SIG-M5 treated with dmso at 0.1 percent for 504 hours (cell line): ENCODE data around the gene GOLGA6L10.
"Not testable (repeated sequence)": the region's sequence is repeated elsewhere in the genome, so short reads cannot be mapped to it uniquely, and the experiment has no call there.

ENCODE experiments used
- DNase-seq: peaks from one replicate; lab custom pipeline; 2025; ENCODE audit not compliant: unreplicated experiment; lab: John Stamatoyannopoulos, UW

GOLGA6L10 gene

DNA sequence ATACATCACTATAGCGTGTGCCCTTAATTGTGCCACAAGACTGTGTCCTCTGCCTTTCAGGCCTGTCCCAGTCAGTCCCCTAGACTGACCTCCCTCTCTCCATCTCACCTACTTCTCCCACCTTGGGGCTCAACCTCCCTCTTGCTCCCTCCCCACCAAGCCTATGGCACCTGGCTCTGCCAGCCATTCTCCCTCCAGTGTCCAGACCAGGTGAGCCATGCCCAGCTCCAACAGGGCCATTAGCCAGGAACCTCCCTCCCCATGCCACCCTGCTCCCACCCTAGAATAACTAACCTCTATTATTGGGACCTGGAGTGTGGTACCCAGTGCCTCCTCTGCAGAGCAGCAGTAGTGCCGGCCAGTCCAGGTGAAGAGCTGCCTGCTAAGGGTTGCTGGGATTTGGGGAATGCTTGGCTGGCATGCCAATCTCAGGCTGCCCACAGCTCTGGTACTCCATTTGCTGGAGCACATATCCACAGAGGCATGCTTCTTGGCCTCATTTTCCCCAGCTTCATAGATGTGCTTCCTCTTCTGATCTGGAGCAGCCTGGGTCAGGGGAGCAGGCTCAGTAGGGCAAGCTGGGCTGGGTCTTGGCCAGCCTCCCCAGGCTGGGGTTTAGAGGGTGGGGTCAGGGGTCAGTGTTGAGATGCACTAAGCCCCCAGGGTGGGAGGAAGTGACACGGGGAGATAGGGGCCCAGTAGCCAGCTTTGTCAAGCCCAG, 47.8 kb downstream of the GOLGA6L10 start:
- no peak for DNase-seq

GRCh38 chr15:82300883-82301282, 48.4 kb downstream of the GOLGA6L10 start:
- no peak for DNase-seq

DNA sequence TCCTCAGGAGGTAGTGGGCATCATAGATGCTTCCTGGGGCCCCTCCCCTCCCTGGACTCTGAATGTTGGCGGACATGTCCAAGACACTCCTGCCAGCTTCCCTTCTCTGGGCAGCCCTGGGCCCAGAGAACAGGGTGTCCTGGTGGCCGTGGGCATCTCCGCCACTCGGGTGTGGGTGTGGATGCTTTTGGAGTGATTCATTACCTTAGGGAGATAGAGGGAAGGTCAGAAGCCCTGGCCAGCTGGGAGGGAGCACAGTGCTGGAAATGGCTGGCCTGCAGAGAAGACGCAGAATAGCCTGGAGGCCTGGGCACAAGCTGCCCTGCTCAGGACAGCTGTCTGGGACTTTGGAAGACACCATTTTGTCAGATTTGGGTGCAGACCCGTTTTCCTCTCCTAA, 48.9 kb downstream of the GOLGA6L10 start:
- not testable (repeated sequence) for DNase-seq

DNA sequence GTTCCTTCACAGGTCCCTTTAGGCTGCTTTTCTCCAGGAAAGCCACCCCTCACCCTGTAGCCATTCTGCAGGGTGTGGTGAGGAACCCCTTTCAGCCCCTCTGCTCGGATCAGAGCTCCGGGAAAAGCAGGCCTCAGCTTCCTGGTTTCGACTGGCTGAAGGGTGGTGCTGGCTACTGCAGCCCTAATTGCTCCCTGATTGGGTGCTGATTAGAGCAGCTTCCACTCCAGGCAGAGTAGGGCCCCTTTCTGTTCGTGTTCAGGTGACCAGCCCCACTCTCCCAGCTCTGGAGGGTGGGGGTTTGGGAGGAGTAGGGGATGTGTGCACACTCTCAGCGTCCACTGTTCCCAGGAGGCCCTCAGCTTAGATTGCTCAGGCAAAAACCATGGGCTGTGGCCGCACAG, 49.8 kb downstream of the GOLGA6L10 start:
- not testable (repeated sequence) for DNase-seq

DNA sequence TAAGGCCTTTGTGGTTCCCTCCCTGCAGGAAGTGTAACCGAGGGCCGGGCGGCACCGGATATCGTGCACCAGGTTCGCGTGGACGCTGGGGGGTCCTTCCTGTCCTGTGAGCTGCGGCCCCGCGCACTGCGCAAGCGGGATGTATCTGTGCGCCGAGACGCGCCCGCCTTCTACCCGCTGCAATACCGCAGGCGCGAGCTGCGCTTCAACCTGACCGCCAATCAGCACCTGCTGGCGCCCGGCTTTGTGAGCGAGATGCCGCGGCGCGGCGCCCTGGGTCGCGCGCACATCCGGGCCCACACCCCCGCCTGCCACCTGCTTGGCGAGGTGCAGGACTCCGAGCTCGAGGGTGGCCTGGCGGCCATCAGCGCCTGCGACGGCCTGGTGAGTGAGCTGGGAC, 50.8 kb downstream of the GOLGA6L10 start:
- DNase-seq: no peak

GRCh38 chr15:82298032-82298431, 51.2 kb downstream of the GOLGA6L10 start:
- no peak for DNase-seq

DNA sequence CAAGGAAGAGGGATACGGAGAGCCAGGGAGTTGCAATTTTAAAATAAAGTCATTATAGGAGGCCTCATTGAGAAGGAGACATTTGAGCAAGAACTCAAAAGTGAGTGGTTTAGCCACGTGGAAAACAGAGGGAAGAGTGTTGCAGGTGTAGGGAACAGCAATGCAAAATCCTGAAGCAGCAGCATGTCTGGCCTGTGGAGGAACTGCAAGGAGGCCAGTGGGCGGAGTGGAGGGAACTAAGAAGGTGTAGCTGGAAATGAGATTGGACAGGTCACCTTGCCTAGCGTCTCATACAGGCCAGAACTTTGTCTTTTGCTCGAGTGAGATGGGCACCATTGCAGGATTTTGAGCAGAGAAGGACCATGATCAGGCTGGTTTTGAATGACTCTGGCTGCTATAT, 51.7 kb downstream of the GOLGA6L10 start:
- no peak for DNase-seq

- no peak for DNase-seq
Observed at GRCh38 chr15:82294061-82294690, 55.1 kb downstream of the GOLGA6L10 start.

DNA sequence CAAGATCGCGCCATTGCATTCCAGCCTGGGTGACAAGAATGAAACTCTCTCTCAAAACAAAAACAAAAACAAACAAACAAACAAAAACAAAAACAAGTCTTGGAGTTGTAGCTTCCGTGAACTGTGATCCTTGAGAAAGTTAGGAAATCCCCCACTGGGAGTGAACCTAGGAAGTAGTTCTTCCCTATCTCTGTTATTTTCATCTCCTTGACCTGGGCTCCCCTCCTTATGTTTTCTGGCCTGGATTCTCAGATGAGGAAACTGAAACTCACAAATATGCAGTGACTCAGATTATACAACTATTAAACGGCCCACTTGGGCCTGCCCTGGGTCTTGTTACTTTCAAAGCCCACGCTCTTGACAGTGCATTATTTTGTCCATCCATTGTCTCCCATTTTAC, 57.0 kb downstream of the GOLGA6L10 start:
- DNase-seq: no peak
